Caco-2 (cell line): ENCODE results near the gene DLG2. TPM values are rescaled to one million over a fixed set of nuclear protein-coding genes. Genes with fewer than 3 reads are reported as not detected.

ENCODE experiments used
- BruUV-seq: library from RNA; stranded (reverse); fragments of 400-500 nt; replicated peaks from 2 replicates; lab custom pipeline; 2021; lab: Mats Ljungman, UMichigan
- CTCF ChIA-PET: fragments of 300-600 bp; sonication (Branson Sonifier 250); formaldehyde crosslinking; loops from one replicate; lab custom pipeline; 2022; ENCODE audit warnings: antibody characterized with exemption; lab: Charles Lee
- POLR2A ChIA-PET: fragments of 300-600 bp; sonication (Branson Sonifier 250); formaldehyde crosslinking; loops from one replicate; lab custom pipeline; 2022; ENCODE audit warnings: antibody characterized with exemption; lab: Charles Lee
- DNase-seq, 2 experiments: peaks; one replicate each; pipeline versions ENCODE4 v3.0.0 to v3.0.0-alpha.2; 2020 to 2022
- H3K27me3 ChIP-seq: replicated peaks from 2 replicates; pipeline ENCODE4 v1.6.0; 2011; ENCODE audit warnings: low read length; ENCODE audit not compliant: control insufficient read depth, insufficient read depth
- H3K36me3 ChIP-seq: 2 replicates; pipeline ENCODE4 v1.5.1; 2011; ENCODE audit warnings: low read length; ENCODE audit not compliant: control insufficient read depth, insufficient read depth
- H3K4me1 ChIP-seq: fragments of 250-450 bp; sonication (Bioruptor Pico); 2 replicates; pipeline ENCODE4 v1.5.1; 2020; ENCODE audit warnings: mild to moderate bottlenecking
- H3K4me3 ChIP-seq: 2 replicates; pipeline ENCODE4 v1.5.1; 2011; ENCODE audit warnings: low read depth, mild to moderate bottlenecking, control low read depth, low read length
- H3K9me3 ChIP-seq: fragments of 250-450 bp; sonication (Bioruptor Pico); 2 replicates; pipeline ENCODE4 v1.5.1; 2020; ENCODE audit warnings: mild to moderate bottlenecking, moderate library complexity
- H3K27ac Mint-ChIP-seq: one replicate; pipeline ENCODE4 v1.8.0; 2022; ENCODE audit warnings: mixed read lengths; ENCODE audit not compliant: unreplicated experiment
- H3K27me3 Mint-ChIP-seq: one replicate; pipeline ENCODE4 v1.8.0; 2022; ENCODE audit warnings: mixed read lengths; ENCODE audit not compliant: insufficient read depth, unreplicated experiment
- H3K36me3 Mint-ChIP-seq: one replicate; pipeline ENCODE4 v1.8.0; 2022; ENCODE audit warnings: mild to moderate bottlenecking, mixed read lengths; ENCODE audit not compliant: insufficient read depth, unreplicated experiment
- H3K4me1 Mint-ChIP-seq: one replicate; pipeline ENCODE4 v1.8.0; 2022; ENCODE audit warnings: low read depth, mixed read lengths; ENCODE audit not compliant: unreplicated experiment
- H3K4me3 Mint-ChIP-seq: one replicate; pipeline ENCODE4 v1.8.0; 2022; ENCODE audit warnings: mild to moderate bottlenecking, moderate library complexity, mixed read lengths; ENCODE audit not compliant: unreplicated experiment
- H3K9me3 Mint-ChIP-seq: one replicate; pipeline ENCODE4 v1.8.0; 2022; ENCODE audit warnings: mixed read lengths; ENCODE audit not compliant: unreplicated experiment
- CTCF ChIP-seq, 2 experiments: fragments of 200-600 bp in 1 of 2; IDR thresholded peaks; 1 replicate in 1 of 2; 2 replicates in 1 of 2; pipeline versions ENCODE4 v1.5.1 to v1.8.0; 2011 to 2022; ENCODE audit warnings: antibody characterized with exemption in 1 of 2, control low read depth in 1 of 2, inconsistent platforms in 1 of 2, low read depth in 1 of 2, low read length in 1 of 2, mild to moderate bottlenecking in 1 of 2, moderate library complexity in 1 of 2; ENCODE audit not compliant: insufficient read depth in 1 of 2, severe bottlenecking in 1 of 2, unreplicated experiment in 1 of 2
- intact Hi-C: fragments of 100-400 bp; cut with micrococcal nuclease; formaldehyde crosslinking; loops from one replicate; pipeline ENCODE4 v1.10.0; 2022; ENCODE audit not compliant: unreplicated experiment
- total RNA-seq: library from RNA; stranded (reverse); gene quantifications from 2 replicates; pipeline ENCODE4 v1.2.3, GENCODE V29; 2022

Gene DLG2
- total RNA-seq, 1 experiment from 2014 or later = 21.6 TPM

GRCh38 chr11:84642500-84642899 lies 984.6 kb downstream of the DLG2 start:
- H3K36me3 ChIP-seq = no peaks in the 10 kb centered on the region
- ChIA-PET POLR2A (no interaction called here), CTCF (no interaction called here)
- no peaks in the 10 kb centered on the region for H3K4me1 ChIP-seq
- H3K27me3 ChIP-seq = 0 out of 2 replicates have a peak, but pooled peaks cover 2% of the 10 kb centered on the region
- no peak overlapping the region for H3K4me3 ChIP-seq
- no peaks in the 10 kb centered on the region for H3K36me3 Mint-ChIP-seq
- intact Hi-C loops = loop anchor here (1.0 kb wide), 1 partner anchor 72 kb away; no protein-coding TSS in a partner anchor
- no peaks in the 10 kb centered on the region for H3K4me1 Mint-ChIP-seq
- no TSS peak for BruUV-seq
- peak in 1 of 2 experiments; percentile 49 for TF ChIP-seq CTCF (IDR thresholded peaks at IDR 0.05; ENCODE audit: insufficient read depth in 1 of 2, low read depth in 1 of 2, low read length in 1 of 2, severe bottlenecking in 1 of 2, unreplicated experiment in 1 of 2)
- H3K9me3 Mint-ChIP-seq = no peaks in the 10 kb centered on the region
- DNase-seq = peak in 1 of 2 experiments; percentile 15
- no peaks in the 10 kb centered on the region for H3K9me3 ChIP-seq
- no peak overlapping the region for H3K27ac Mint-ChIP-seq
- peaks cover 4% of the 10 kb centered on the region for H3K27me3 Mint-ChIP-seq
- H3K4me3 Mint-ChIP-seq = no peak overlapping the region

GRCh38 chr11:84634309-84634708 lies 992.8 kb downstream of the DLG2 start:
- Histone ChIP-seq H3K4me1 (0 out of 2 replicates have a peak, but pooled peaks cover 4% of the 10 kb centered on the region), H3K4me3 (no peak overlapping the region), H3K9me3 (no peaks in the 10 kb centered on the region), H3K27me3 (no peaks in the 10 kb centered on the region), H3K36me3 (no peaks in the 10 kb centered on the region)
- intact Hi-C loops = no loop called here
- ChIA-PET CTCF (no interaction called here), POLR2A (no interaction called here)
- Mint-ChIP-seq H3K9me3 (no peaks in the 10 kb centered on the region), H3K27ac (no peak overlapping the region), H3K36me3 (no peaks in the 10 kb centered on the region), H3K4me3 (no peak overlapping the region), H3K27me3 (peaks cover 9% of the 10 kb centered on the region), H3K4me1 (no peaks in the 10 kb centered on the region)
- no peak for TF ChIP-seq CTCF (IDR thresholded peaks at IDR 0.05; ENCODE audit: insufficient read depth in 1 of 2, low read depth in 1 of 2, low read length in 1 of 2, severe bottlenecking in 1 of 2, unreplicated experiment in 1 of 2)
- no peak for DNase-seq
- BruUV-seq = no TSS peak

- intact Hi-C loops = no loop called here
- Mint-ChIP-seq H3K9me3 (no peaks in the 10 kb centered on the region), H3K4me3 (no peak overlapping the region), H3K27ac (no peak overlapping the region), H3K27me3 (peaks cover 10% of the 10 kb centered on the region), H3K4me1 (no peaks in the 10 kb centered on the region), H3K36me3 (no peaks in the 10 kb centered on the region)
- CTCF ChIA-PET = no interaction called here
- Histone ChIP-seq H3K4me1 (0 out of 2 replicates have a peak, but pooled peaks cover 1% of the 10 kb centered on the region), H3K9me3 (no peaks in the 10 kb centered on the region), H3K27me3 (peaks cover 2% of the 10 kb centered on the region; the same call in 1 of the 2 replicates), H3K4me3 (no peak overlapping the region), H3K36me3 (no peaks in the 10 kb centered on the region)
- TF ChIP-seq CTCF (IDR thresholded peaks at IDR 0.05; ENCODE audit: insufficient read depth in 1 of 2, low read depth in 1 of 2, low read length in 1 of 2, severe bottlenecking in 1 of 2, unreplicated experiment in 1 of 2) = no peak
- BruUV-seq = no TSS peak
- POLR2A ChIA-PET = no interaction called here
- no peak for DNase-seq
Observed at GRCh38 chr11:84628871-84629620, 998.1 kb downstream of the DLG2 start.
